AG04449 (cell line): Measurements from ENCODE around the gene MTMR1.

Source experiments
- CTCF ChIA-PET: fragments of 350-600 bp; formaldehyde crosslinking; extraction: SDS; loops from one replicate; lab custom pipeline; 2021; ENCODE audit warnings: antibody characterized with exemption; lab: Yijun Ruan, JAX
- POLR2A ChIA-PET: fragments of 400-600, 350-600 bp; formaldehyde crosslinking; extraction: SDS; loops from one replicate; lab custom pipeline; 2020; ENCODE audit warnings: antibody characterized with exemption, inconsistent platforms; lab: Yijun Ruan, JAX
- DNase-seq: peaks from one replicate; pipeline ENCODE4 v3.0.0-alpha.2; 2010; ENCODE audit warnings: low read depth, low spot score
- H3K4me3 ChIP-seq: 2 replicates; pipeline ENCODE4 v1.5.1; 2011; ENCODE audit warnings: low read depth, mild to moderate bottlenecking, control low read depth, low read length
- CTCF ChIP-seq: IDR thresholded peaks from one replicate; pipeline ENCODE4 v1.5.1; 2011; ENCODE audit warnings: mild to moderate bottlenecking, moderate library complexity, low read length, control low read depth, inconsistent platforms; ENCODE audit not compliant: insufficient read depth; ENCODE audit errors: missing control alignments

The MTMR1 gene

GRCh38 chrX:150761176-150761818, 68.1 kb downstream of the MTMR1 start:
- POLR2A ChIA-PET, result no interaction called here
- no peak for TF ChIP-seq CTCF
- no peak for DNase-seq
- CTCF ChIA-PET, result interaction anchor here (0.9 to 1.1 kb wide), 2 partner anchors 34 to 320 kb away, joined by 3 read pairs; no protein-coding TSS in a partner anchor
- H3K4me3 ChIP-seq, result no peak overlapping the region

DNA sequence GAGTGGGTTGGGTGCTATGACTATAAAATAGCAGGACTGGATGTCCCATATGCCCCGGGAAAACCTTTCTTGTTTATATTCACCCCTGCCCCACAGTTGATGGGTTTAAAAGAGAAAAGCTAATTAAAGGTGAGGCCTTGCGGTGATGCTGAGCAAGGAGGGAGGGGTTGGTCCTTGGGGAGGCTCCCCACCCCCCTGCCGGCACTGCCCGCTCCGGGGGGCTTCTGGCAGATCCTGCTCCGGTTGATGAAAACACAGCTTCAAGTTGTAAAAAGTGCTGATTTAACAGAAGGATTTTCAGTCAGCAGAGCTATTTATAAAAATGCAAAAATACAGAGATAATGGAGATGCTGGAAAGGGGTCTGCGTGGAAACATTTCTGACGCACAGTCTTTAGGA, 68.6 kb downstream of the MTMR1 start:
- H3K4me3 ChIP-seq, result no peak overlapping the region
- ChIA-PET POLR2A (no interaction called here), CTCF (interaction anchor here (0.9 to 1.3 kb wide), 3 partner anchors 10 to 320 kb away, joined by 3 read pairs; no protein-coding TSS in a partner anchor)
- no peak for TF ChIP-seq CTCF
- no peak for DNase-seq

- TF ChIP-seq CTCF, result no peak
- DNase-seq, result no peak
Observed at GRCh38 chrX:150762258-150763165, 69.3 kb downstream of the MTMR1 start.

DNA sequence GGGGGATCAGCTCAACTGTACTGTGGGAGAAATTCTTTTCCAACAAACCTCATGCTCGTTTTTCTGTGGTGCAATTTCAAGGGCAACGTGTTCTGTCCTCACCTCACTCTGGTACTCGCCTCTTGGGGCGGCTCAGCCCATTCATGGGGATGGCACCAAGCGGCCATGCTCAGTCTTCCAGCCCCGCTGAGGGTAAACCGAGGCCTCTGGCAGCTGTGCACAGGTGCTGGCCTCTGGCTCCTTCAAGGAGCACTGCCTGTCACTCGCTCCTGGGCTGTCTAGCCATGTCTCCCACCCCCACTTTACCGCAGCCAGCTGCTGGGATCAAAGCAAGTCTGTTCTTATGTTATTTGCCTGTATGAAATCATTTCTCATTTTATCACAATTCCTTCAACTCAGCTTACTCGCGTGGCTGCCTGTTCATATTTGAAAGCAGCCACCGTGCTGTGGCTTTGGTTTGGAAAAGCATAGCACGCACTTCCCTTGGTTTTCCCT, 70.2 kb downstream of the MTMR1 start:
- H3K4me3 ChIP-seq, result no peak overlapping the region
- DNase-seq, result no peak
- ChIA-PET POLR2A (no interaction called here), CTCF (interaction anchor here (1.3 to 1.5 kb wide), 2 partner anchors 8 to 9 kb away, joined by 3 to 8 read pairs; no protein-coding TSS in a partner anchor)
- no peak for TF ChIP-seq CTCF

More at GRCh38 chrX:150762258-150763165, 69.3 kb downstream of the MTMR1 start:
- POLR2A ChIA-PET, result no interaction called here
- no peak overlapping the region for H3K4me3 ChIP-seq
- CTCF ChIA-PET, result interaction anchor here (0.9 to 1.3 kb wide), 2 partner anchors 9 to 319 kb away, joined by 3 read pairs; no protein-coding TSS in a partner anchor

DNA sequence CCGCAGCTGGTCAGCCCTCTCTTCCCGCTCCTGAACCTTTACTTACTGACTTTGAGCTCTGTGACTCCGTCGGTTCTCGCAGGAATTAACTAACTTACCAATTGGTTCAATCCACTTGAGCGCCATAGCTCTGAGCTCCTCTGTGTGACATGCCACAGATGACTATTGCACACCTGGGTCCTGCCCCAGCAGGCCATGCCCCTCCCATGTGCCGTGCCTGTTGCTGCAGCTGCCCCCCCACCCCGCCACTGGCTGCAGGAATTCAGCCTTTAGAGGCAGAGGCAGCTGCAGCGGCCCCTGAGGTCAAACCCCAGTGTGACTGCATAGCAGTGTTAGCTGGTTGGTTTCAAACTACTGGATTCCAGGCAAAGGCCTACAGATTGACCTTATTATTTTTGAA, 70.6 kb downstream of the MTMR1 start:
- no peak overlapping the region for H3K4me3 ChIP-seq
- POLR2A ChIA-PET, result no interaction called here
- DNase-seq, result no peak
- CTCF ChIA-PET, result interaction anchor here (1.5 kb wide), 1 partner anchor 9 kb away, joined by 8 read pairs; no protein-coding TSS in a partner anchor
- no peak for TF ChIP-seq CTCF
